Cardiac muscle cell (in vitro differentiated cells and primary cell): ENCODE data around the gene FAM187B. TPM values are rescaled to one million over a fixed set of nuclear protein-coding genes. Genes with fewer than 3 reads are reported as not detected.

Experiments
- DNase-seq, 2 donors: peaks; one replicate each; pipeline versions ENCODE4 v3.0.0 to v3.0.0-alpha.2; 2010 to 2017; ENCODE audit warnings: low read depth in 1 of 2, low spot score in 1 of 2
- H3K27ac ChIP-seq: fragments of 200-600 bp; sonication (generic); 2 replicates; pipeline ENCODE4 v1.5.1; 2016
- H3K27me3 ChIP-seq: fragments of 200-600 bp; sonication (generic); 2 replicates; pipeline ENCODE4 v1.6.0; 2016; ENCODE audit warnings: control low read depth
- H3K36me3 ChIP-seq: fragments of 200-600 bp; sonication (generic); 2 replicates; pipeline ENCODE4 v1.5.1; 2016; ENCODE audit warnings: control low read depth
- H3K4me1 ChIP-seq: fragments of 200-600 bp; sonication (generic); 2 replicates; pipeline ENCODE4 v1.8.1; 2017; ENCODE audit warnings: low read depth, mild to moderate bottlenecking, mixed run types
- H3K4me3 ChIP-seq: fragments of 200-600 bp; sonication (generic); 2 replicates; pipeline ENCODE4 v1.5.1; 2016; ENCODE audit warnings: mild to moderate bottlenecking
- H3K9me3 ChIP-seq: fragments of 200-600 bp; sonication (generic); 2 replicates; pipeline ENCODE4 v1.5.1; 2017; ENCODE audit warnings: low read depth, mild to moderate bottlenecking, control low read depth
- polyA plus RNA-seq: library from polyadenylated mRNA; unstranded; fragments of >200 nt; fragmentation: Nextera tagmentation; extraction: Ambion mirVana; gene quantifications from 2 replicates; pipeline ENCODE4 v1.2.1, GENCODE V29; 2016
- total RNA-seq: library from RNA; depleted of rRNA; stranded (reverse); fragments of >200 nt; gene quantifications from 2 replicates; pipeline ENCODE4 v1.2.3, GENCODE V29; 2016
- TF ChIP-seq, protein P1 (sequence below): IDR thresholded peaks from 2 replicates; pipeline ENCODE4 v1.5.1; 2012; ENCODE audit warnings: low read depth, mild to moderate bottlenecking, low read length

The FAM187B gene
- total and polyA plus RNA-seq, 2 experiments from 2014 or later, result not detected

DNA sequence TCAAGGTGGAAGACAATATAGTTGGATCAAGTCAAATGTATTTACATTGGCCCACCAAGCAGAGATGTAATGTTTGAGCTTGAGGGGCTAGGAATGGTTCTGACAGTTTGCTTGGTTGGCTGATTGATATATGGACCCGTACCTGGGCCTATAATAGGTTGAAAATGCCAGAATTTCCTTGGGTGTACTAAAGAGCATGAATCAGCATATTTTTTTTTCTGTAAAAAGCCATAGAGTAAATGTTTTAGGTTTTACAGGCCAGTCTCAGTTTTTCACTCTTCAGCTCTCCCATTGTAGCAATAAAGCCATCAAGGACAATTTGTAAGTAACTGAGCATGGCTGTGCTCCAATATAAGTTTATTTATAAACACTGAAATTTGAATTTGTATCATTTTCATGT lies 47.2 kb downstream of the FAM187B start:
- no peaks in the 10 kb centered on the region for H3K4me1 ChIP-seq
- TF ChIP-seq, protein P1, sequence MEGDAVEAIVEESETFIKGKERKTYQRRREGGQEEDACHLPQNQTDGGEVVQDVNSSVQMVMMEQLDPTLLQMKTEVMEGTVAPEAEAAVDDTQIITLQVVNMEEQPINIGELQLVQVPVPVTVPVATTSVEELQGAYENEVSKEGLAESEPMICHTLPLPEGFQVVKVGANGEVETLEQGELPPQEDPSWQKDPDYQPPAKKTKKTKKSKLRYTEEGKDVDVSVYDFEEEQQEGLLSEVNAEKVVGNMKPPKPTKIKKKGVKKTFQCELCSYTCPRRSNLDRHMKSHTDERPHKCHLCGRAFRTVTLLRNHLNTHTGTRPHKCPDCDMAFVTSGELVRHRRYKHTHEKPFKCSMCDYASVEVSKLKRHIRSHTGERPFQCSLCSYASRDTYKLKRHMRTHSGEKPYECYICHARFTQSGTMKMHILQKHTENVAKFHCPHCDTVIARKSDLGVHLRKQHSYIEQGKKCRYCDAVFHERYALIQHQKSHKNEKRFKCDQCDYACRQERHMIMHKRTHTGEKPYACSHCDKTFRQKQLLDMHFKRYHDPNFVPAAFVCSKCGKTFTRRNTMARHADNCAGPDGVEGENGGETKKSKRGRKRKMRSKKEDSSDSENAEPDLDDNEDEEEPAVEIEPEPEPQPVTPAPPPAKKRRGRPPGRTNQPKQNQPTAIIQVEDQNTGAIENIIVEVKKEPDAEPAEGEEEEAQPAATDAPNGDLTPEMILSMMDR, result no peak
- no peak for DNase-seq

DNA sequence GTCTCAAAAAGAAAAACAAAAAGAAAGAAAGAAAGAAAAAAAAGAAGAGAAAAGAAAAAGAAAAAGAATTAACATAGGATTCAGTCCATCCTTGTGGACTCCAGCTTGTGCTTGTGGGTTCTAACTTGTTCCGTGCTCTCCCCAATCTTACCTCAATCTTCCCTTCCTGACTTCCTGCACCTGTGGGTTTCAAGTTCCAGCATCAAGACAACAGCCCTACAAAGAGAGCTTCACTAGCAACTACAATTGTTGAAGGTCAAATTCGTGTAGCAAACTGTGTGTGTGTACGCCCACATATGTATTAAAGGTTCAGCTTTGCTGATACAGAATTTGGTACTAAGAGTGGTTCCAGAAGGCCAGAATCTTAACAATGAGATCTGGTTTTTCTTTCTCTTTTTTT lies 48.7 kb downstream of the FAM187B start:
- Histone ChIP-seq H3K4me1 (no peaks in the 10 kb centered on the region), H3K9me3 (no peaks in the 10 kb centered on the region), H3K27ac (no peak overlapping the region), H3K27me3 (no peaks in the 10 kb centered on the region), H3K36me3 (no peaks in the 10 kb centered on the region), H3K4me3 (no peak overlapping the region)
- no peak for DNase-seq
- TF ChIP-seq, protein P1, result no peak

More for the DNA sequence above, 47.2 kb downstream of the FAM187B start:
- Histone ChIP-seq H3K36me3 (no peaks in the 10 kb centered on the region), H3K4me3 (no peak overlapping the region), H3K27ac (no peak overlapping the region), H3K27me3 (no peaks in the 10 kb centered on the region), H3K9me3 (no peaks in the 10 kb centered on the region)

DNA sequence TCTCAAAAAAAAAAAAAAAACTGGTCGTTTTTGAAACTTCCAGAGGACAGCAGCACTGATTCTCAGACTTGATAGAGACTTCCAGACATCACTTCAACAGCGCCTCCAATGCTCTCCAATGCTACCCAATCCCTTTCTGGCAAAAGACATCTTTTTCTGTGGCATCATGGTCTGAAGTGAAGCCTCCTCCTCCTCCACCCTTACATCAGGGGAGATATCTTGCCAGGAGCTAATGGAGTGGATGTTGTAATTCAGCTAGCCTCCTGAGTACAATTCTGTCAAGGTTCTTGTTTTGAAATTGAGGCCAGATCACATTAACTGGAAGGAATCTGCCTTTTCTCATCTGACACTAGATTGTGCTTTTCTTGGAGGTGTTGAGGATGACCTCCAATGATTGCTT lies 49.8 kb downstream of the FAM187B start:
- Histone ChIP-seq H3K36me3 (no peaks in the 10 kb centered on the region), H3K27ac (no peak overlapping the region), H3K27me3 (no peaks in the 10 kb centered on the region), H3K4me3 (no peak overlapping the region), H3K9me3 (no peaks in the 10 kb centered on the region), H3K4me1 (no peaks in the 10 kb centered on the region)
- TF ChIP-seq, protein P1, result no peak
- peak in 1 of 2 donors; percentile 62 for DNase-seq

DNA sequence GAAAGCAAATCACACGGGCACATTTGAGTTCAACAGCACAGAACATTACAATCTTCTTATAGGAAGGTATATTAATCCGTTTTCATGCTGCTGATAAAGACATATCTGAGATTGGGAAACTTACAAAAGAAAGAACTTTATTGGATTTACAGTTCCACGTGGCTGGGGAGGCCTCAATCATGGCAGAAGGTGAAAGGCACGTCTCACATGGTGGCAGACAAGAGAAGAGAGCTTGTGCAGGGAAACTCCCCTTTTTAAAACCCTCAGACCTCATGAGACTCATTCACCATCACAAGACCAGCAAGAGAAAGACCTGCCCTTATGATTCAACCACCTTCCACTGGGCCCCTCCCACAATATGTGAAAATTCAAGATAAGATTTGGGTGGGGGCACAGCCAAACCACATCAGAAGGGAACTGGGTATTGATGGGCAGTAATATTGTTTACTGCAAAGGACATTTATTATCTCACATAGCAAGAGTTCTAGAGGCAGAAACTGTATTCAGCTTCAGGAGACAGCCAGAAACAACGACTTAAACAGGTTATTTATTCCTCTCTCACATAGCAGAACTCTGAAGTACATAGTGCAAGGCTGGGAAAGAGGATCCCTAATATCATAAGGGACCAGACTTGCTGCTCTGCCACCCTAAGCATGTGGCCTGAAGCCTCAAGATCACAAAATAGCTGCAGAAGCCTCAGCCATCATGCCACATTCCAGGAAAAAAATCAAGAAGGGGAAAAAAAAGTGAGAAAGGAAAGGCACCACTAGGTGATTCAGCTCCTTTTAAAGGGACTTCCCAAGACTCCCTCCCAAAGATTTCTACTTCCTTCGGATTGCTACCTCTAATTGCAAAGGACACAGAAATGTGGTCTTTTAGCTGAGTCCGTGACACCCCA lies 50.9 kb downstream of the FAM187B start:
- TF ChIP-seq, protein P1, result no peak
- Histone ChIP-seq H3K36me3 (no peaks in the 10 kb centered on the region), H3K27ac (no peak overlapping the region), H3K4me3 (no peak overlapping the region), H3K9me3 (no peaks in the 10 kb centered on the region), H3K27me3 (no peaks in the 10 kb centered on the region), H3K4me1 (no peaks in the 10 kb centered on the region)
- no peak for DNase-seq

DNA sequence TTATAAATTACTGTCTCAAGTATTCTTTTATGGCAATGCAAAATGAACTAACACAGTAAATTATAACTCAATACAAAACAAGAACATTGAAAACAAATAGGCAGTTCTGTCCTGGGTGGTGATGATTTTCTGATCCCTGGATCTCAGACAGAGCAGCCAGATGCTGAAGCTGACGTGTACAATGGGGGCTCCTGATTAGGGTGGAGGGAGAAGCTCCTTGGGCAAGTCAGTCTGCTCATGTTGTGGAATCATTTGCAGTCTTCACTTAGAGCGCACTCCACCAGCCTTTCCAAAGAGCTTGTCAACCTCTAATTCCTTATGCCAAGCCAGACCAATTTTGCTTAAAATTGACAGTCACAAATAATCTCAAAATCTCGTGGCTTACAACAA lies 52.4 kb downstream of the FAM187B start:
- Histone ChIP-seq H3K4me3 (no peak overlapping the region), H3K27ac (no peak overlapping the region), H3K9me3 (no peaks in the 10 kb centered on the region), H3K4me1 (no peaks in the 10 kb centered on the region), H3K27me3 (no peaks in the 10 kb centered on the region), H3K36me3 (no peaks in the 10 kb centered on the region)
- TF ChIP-seq, protein P1, result no peak
- no peak for DNase-seq

Other genes starting within 250 kb of the FAM187B start
- 68.8 and 113 TPM in 2 replicates for gene GRAMD1A, start 228.4 kb downstream of the FAM187B start, total RNA-seq
- gene GRAMD1A, start 228.4 kb downstream of the FAM187B start, polyA plus RNA-seq, result 84.6 and 127 TPM in 2 replicates
- gene SCN1B, start 198.3 kb downstream of the FAM187B start, total RNA-seq, result 1.2 and 4.2 TPM in 2 replicates
- 1.6 and 2.2 TPM in 2 replicates for gene SCN1B, start 198.3 kb downstream of the FAM187B start, polyA plus RNA-seq
- gene HPN, start 187.0 kb downstream of the FAM187B start, total RNA-seq, result 12.9 and 36.2 TPM in 2 replicates
- gene HPN, start 187.0 kb downstream of the FAM187B start, polyA plus RNA-seq, result 21.3 and 43.7 TPM in 2 replicates
- not detected in 2 replicates for gene FXYD3, start 112.9 kb downstream of the FAM187B start, total RNA-seq
- 0.35 TPM in 1 of 2 replicates, not detected in the other for gene FXYD3, start 112.9 kb downstream of the FAM187B start, polyA plus RNA-seq
- gene LGI4, start 93.7 kb downstream of the FAM187B start, total RNA-seq, result 42.0 and 45.5 TPM in 2 replicates
- 26.7 and 27.5 TPM in 2 replicates for gene LGI4, start 93.7 kb downstream of the FAM187B start, polyA plus RNA-seq
- 105 and 154 TPM in 2 replicates for gene FXYD1, start 89.9 kb downstream of the FAM187B start, total RNA-seq
- gene FXYD1, start 89.9 kb downstream of the FAM187B start, polyA plus RNA-seq, result 268 and 314 TPM in 2 replicates
- gene FXYD7, start 85.5 kb downstream of the FAM187B start, total RNA-seq, result 2.6 and 4.5 TPM in 2 replicates
- 3.5 and 5.0 TPM in 2 replicates for gene FXYD7, start 85.5 kb downstream of the FAM187B start, polyA plus RNA-seq
- 12.2 and 14.5 TPM in 2 replicates for gene FXYD5, start 74.0 kb downstream of the FAM187B start, total RNA-seq
- 11.3 and 19.3 TPM in 2 replicates for gene FXYD5, start 74.0 kb downstream of the FAM187B start, polyA plus RNA-seq
- 40.1 and 63.6 TPM in 2 replicates for gene LSR, start 20.3 kb upstream of the FAM187B start, total RNA-seq
- 77.0 and 91.9 TPM in 2 replicates for gene LSR, start 20.3 kb upstream of the FAM187B start, polyA plus RNA-seq
- gene USF2, start 40.2 kb upstream of the FAM187B start, total RNA-seq, result 210 and 235 TPM in 2 replicates
- 27.9 and 31.7 TPM in 2 replicates for gene USF2, start 40.2 kb upstream of the FAM187B start, polyA plus RNA-seq
- 2.5 and 3.7 TPM in 2 replicates for gene HAMP, start 53.8 kb upstream of the FAM187B start, total RNA-seq
- 10.6 and 25.6 TPM in 2 replicates for gene HAMP, start 53.8 kb upstream of the FAM187B start, polyA plus RNA-seq
- gene MAG, start 63.4 kb upstream of the FAM187B start, total RNA-seq, result 2.1 and 2.4 TPM in 2 replicates
- gene MAG, start 63.4 kb upstream of the FAM187B start, polyA plus RNA-seq, result 1.2 and 1.3 TPM in 2 replicates
- gene CD22, start 100.4 kb upstream of the FAM187B start, total RNA-seq, result 0.28 and 0.51 TPM in 2 replicates
- 0.50 TPM in 1 of 2 replicates, not detected in the other for gene CD22, start 100.4 kb upstream of the FAM187B start, polyA plus RNA-seq
- gene FFAR1, start 119.2 kb upstream of the FAM187B start, total RNA-seq, result not detected in 2 replicates
- 0.11 TPM in 1 of 2 replicates, not detected in the other for gene FFAR1, start 119.2 kb upstream of the FAM187B start, polyA plus RNA-seq
- 0.21 TPM in 1 of 2 replicates, not detected in the other for gene FFAR3, start 129.7 kb upstream of the FAM187B start, total RNA-seq
- not detected in 2 replicates for gene FFAR3, start 129.7 kb upstream of the FAM187B start, polyA plus RNA-seq
- 0.33 and 0.42 TPM in 2 replicates for gene GPR42, start 142.3 kb upstream of the FAM187B start, total RNA-seq
- 0.32 TPM in 1 of 2 replicates, not detected in the other for gene GPR42, start 142.3 kb upstream of the FAM187B start, polyA plus RNA-seq
- not detected in 2 replicates for gene FFAR2, start 219.5 kb upstream of the FAM187B start, total RNA-seq
- not detected in 2 replicates for gene FFAR2, start 219.5 kb upstream of the FAM187B start, polyA plus RNA-seq